NCI-H345 treated with DMSO at 0.1 percent for 48 hours (cell line): Measurements from ENCODE around the gene RIN2.
"Not testable (repeated sequence)": the region's sequence is repeated elsewhere in the genome, so short reads cannot be mapped to it uniquely, and the experiment has no call there.

Source experiments
- DNase-seq: peaks from one replicate; lab custom pipeline; 2025; ENCODE audit not compliant: unreplicated experiment; lab: John Stamatoyannopoulos, UW

The RIN2 gene

GRCh38 chr20:19737025-19737424 lies 21.0 kb upstream of the RIN2 start:
- no peak for DNase-seq

GRCh38 chr20:19738951-19739350 lies 19.1 kb upstream of the RIN2 start:
- DNase-seq: no peak

- no peak for DNase-seq
Measured at GRCh38 chr20:19739351-19739750, 18.7 kb upstream of the RIN2 start.

GRCh38 chr20:19740512-19740911 lies 17.5 kb upstream of the RIN2 start:
- DNase-seq: no peak

- no peak for DNase-seq
Measured at GRCh38 chr20:19741924-19742323, 16.1 kb upstream of the RIN2 start.

GRCh38 chr20:19742974-19743639 lies 15.0 kb upstream of the RIN2 start:
- DNase-seq: no peak

- no peak for DNase-seq
Measured at GRCh38 chr20:19743640-19743995, 14.4 kb upstream of the RIN2 start.

GRCh38 chr20:19745106-19745505 lies 13.0 kb upstream of the RIN2 start:
- DNase-seq: no peak

GRCh38 chr20:19745584-19745983 lies 12.5 kb upstream of the RIN2 start:
- DNase-seq: no peak

- DNase-seq: no peak
Measured at GRCh38 chr20:19746396-19746795, 11.7 kb upstream of the RIN2 start.

- no peak for DNase-seq
Measured at GRCh38 chr20:19747903-19748302, 10.2 kb upstream of the RIN2 start.

- DNase-seq: no peak
Measured at GRCh38 chr20:19748681-19749080, 9.4 kb upstream of the RIN2 start.

GRCh38 chr20:19749618-19750071 lies 8.4 kb upstream of the RIN2 start:
- no peak for DNase-seq

- DNase-seq: no peak
Measured at GRCh38 chr20:19750101-19750606, 7.9 kb upstream of the RIN2 start.

GRCh38 chr20:19750907-19751636 lies 7.0 kb upstream of the RIN2 start:
- DNase-seq: no peak

GRCh38 chr20:19754201-19754600 lies 3.9 kb upstream of the RIN2 start:
- DNase-seq: not testable (repeated sequence)

- DNase-seq: peak; percentile 48
Measured at GRCh38 chr20:19756761-19757486, 1.1 kb upstream of the RIN2 start.

GRCh38 chr20:19757487-19758132 lies 448 bp upstream of the RIN2 start:
- DNase-seq: peak; percentile 84

GRCh38 chr20:19758501-19759331 lies 658 bp downstream of the RIN2 start:
- DNase-seq: no peak

- no peak for DNase-seq
Measured at GRCh38 chr20:19760371-19760721, 2.3 kb downstream of the RIN2 start.

- DNase-seq: no peak
Measured at GRCh38 chr20:19761326-19761725, 3.3 kb downstream of the RIN2 start.
